ENCODE results near the gene UQCC3. TPM values are rescaled to one million over a fixed set of nuclear protein-coding genes. Genes with fewer than 3 reads are reported as not detected.

UQCC3 gene
- total and polyA plus RNA-seq, 2 donors (not counting 3 experiments of a cell fraction or from before 2014, with no cell fraction given), result 8.6 to 15.5 TPM

DNA sequence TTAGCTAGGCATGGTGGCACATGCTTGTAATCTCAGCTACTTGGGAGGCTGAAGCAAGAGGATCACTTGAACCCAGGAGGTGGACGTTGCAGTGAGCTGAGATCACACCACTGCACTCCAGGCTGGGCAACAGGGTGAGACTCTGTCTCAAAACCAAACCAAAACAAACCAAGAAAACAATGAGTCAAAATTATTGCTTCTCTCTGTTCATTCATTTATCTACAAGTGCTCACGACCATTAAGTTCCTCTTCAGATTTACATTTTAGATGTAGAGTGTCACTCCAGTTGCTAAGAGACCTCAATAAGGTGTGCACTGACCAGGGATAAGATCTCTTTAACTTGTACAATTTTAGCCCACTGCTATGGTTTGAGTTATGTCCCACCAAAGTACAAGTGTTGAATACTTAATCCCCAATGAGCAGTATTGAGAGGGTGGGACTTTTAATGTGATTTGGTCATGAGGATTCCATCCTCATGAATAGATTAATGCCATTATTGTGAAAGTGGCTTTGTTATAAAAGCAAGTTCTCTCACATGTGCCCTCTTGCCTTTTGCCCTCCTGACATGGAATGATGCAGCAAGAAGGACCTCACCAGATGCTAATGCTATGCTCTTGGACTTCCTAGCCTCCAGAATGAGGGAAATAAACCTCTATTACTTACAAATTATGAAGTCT, 48.0 kb downstream of the UQCC3 start:
- no peaks in the 10 kb centered on the region for H4K20me1 ChIP-seq (replicated peaks; ENCODE audit: control insufficient read depth, extremely low read depth, insufficient read depth, low read length)
- CTCF ChIA-PET, result no interaction called here
- H3K4me2 ChIP-seq (ENCODE audit: insufficient read depth, low read length), result no peak overlapping the region
- intact Hi-C loops (cut with micrococcal nuclease) (no loop called here), dilution Hi-C loops (cut with MboI; ENCODE audit: extremely low pct_ligation_motif_present, low sequenced_read_pairs) (no loop called here)
- H3K27ac ChIP-seq (ENCODE audit: insufficient read depth, low read depth, low read length), result no peak overlapping the region
- peaks cover 5% of the 10 kb centered on the region for H3K4me1 ChIP-seq (ENCODE audit: control insufficient read depth, extremely low read depth, insufficient read depth, low read length)
- BruUV-seq (replicated peaks), result no TSS peak
- TF ChIP-seq FOS (IDR thresholded peaks at IDR 0.05; ENCODE audit: borderline replicate concordance, insufficient read depth, low read length) (no peak), MYC (IDR thresholded peaks at IDR 0.05; ENCODE audit: low read depth, low read length) (no peak)
- H3K9me1 ChIP-seq (replicated peaks; ENCODE audit: control insufficient read depth, extremely low read depth, insufficient read depth, low read length), result no peaks in the 10 kb centered on the region
- no peak overlapping the region for H2AFZ ChIP-seq (ENCODE audit: low read depth, low read length)
- peaks cover 46 to 64% of the 10 kb centered on the region in 2 experiments for H3K36me3 ChIP-seq (ENCODE audit: control insufficient read depth in 2 of 2, extremely low read depth in 1 of 2, insufficient read depth in 2 of 2, low read length in 2 of 2)
- no peak overlapping the region for H3K4me3 ChIP-seq (replicated peaks in 1 of 3; ENCODE audit: insufficient read depth in 1 of 3, low read depth in 1 of 3, low read length in 3 of 3)
- FAIRE-seq (no peak), DNase-seq (ENCODE audit: low read depth, low spot score) (no peak)
- H3K9me3 ChIP-seq (replicated peaks; ENCODE audit: control insufficient read depth, insufficient read depth, low read length), result no peaks in the 10 kb centered on the region
- POLR2A ChIA-PET, result no interaction called here
- H3K27me3 ChIP-seq (ENCODE audit: control insufficient read depth in 2 of 2, insufficient read depth in 2 of 2, low read length in 2 of 2), result no peaks in the 10 kb centered on the region
- peaks cover 64% of the 10 kb centered on the region for H3K79me2 ChIP-seq (ENCODE audit: control insufficient read depth, insufficient read depth, low read length)
- H3K9ac ChIP-seq (replicated peaks; ENCODE audit: extremely low read depth, insufficient read depth, low read length), result no peak overlapping the region

DNA sequence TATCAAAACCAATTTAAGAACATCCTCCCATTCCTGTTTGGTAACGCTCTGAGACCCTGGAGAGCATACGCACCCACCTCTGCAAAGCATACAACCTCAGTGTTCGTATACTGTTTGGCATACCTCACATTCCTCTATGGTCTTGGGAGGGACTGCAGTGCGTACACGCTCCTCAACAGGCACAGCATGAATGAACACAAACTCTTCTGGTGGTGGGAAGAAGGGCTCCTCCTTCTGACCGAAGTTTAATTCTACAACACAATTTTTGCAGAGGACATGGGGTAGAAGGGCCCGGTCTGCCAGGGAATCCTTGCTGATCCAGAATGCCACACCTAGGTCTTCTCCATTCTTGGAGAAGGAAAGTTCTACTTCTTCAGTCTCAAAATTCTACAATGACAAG, 50.5 kb downstream of the UQCC3 start:
- FAIRE-seq (no peak), DNase-seq (ENCODE audit: low read depth, low spot score) (no peak)
- H3K4me1 ChIP-seq (ENCODE audit: control insufficient read depth, extremely low read depth, insufficient read depth, low read length), result peaks cover 11% of the 10 kb centered on the region
- no peaks in the 10 kb centered on the region for H3K9me1 ChIP-seq (replicated peaks; ENCODE audit: control insufficient read depth, extremely low read depth, insufficient read depth, low read length)
- TSS peak; percentile 65 for BruUV-seq (replicated peaks)
- no peak overlapping the region for H3K4me3 ChIP-seq (replicated peaks in 1 of 3; ENCODE audit: insufficient read depth in 1 of 3, low read depth in 1 of 3, low read length in 3 of 3)
- ChIA-PET CTCF (no interaction called here), POLR2A (no interaction called here)
- H2AFZ ChIP-seq (ENCODE audit: low read depth, low read length), result no peak overlapping the region
- no peak overlapping the region for H3K4me2 ChIP-seq (ENCODE audit: insufficient read depth, low read length)
- TF ChIP-seq GATA2 (IDR thresholded peaks at IDR 0.05; ENCODE audit: insufficient read depth, insufficient read length, low read depth, low read length) (no peak), JUN (IDR thresholded peaks at IDR 0.05; ENCODE audit: borderline replicate concordance, insufficient read depth, insufficient read length, low read depth) (no peak), EZH2 (IDR thresholded peaks at IDR 0.05; ENCODE audit: borderline replicate concordance, low read depth, low read length, severe bottlenecking) (no peak), FOS (IDR thresholded peaks at IDR 0.05; ENCODE audit: borderline replicate concordance, insufficient read depth, low read length) (no peak), POLR2A (IDR thresholded peaks at IDR 0.05; ENCODE audit: low read depth, low read length) (no peak), POLR2AphosphoS5 (IDR thresholded peaks at IDR 0.05; ENCODE audit: insufficient read depth, low read depth, low read length) (no peak), MYC (IDR thresholded peaks at IDR 0.05; ENCODE audit: low read depth, low read length) (no peak)
- TF ChIP-seq, protein P1, sequence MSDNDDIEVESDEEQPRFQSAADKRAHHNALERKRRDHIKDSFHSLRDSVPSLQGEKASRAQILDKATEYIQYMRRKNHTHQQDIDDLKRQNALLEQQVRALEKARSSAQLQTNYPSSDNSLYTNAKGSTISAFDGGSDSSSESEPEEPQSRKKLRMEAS (IDR thresholded peaks at IDR 0.05; ENCODE audit: insufficient read depth, insufficient read length), result no peak
- TF ChIP-seq, protein P2, sequence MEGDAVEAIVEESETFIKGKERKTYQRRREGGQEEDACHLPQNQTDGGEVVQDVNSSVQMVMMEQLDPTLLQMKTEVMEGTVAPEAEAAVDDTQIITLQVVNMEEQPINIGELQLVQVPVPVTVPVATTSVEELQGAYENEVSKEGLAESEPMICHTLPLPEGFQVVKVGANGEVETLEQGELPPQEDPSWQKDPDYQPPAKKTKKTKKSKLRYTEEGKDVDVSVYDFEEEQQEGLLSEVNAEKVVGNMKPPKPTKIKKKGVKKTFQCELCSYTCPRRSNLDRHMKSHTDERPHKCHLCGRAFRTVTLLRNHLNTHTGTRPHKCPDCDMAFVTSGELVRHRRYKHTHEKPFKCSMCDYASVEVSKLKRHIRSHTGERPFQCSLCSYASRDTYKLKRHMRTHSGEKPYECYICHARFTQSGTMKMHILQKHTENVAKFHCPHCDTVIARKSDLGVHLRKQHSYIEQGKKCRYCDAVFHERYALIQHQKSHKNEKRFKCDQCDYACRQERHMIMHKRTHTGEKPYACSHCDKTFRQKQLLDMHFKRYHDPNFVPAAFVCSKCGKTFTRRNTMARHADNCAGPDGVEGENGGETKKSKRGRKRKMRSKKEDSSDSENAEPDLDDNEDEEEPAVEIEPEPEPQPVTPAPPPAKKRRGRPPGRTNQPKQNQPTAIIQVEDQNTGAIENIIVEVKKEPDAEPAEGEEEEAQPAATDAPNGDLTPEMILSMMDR (IDR thresholded peaks at IDR 0.05; ENCODE audit: extremely low read depth in 1 of 2, insufficient read depth in 1 of 2, low read depth in 1 of 2, low read length in 2 of 2), result no peak
- H3K9me3 ChIP-seq (replicated peaks; ENCODE audit: control insufficient read depth, insufficient read depth, low read length), result no peaks in the 10 kb centered on the region
- H3K27ac ChIP-seq (ENCODE audit: insufficient read depth, low read depth, low read length), result no peak overlapping the region
- peaks cover 75% of the 10 kb centered on the region for H3K79me2 ChIP-seq (ENCODE audit: control insufficient read depth, insufficient read depth, low read length)
- no peaks in the 10 kb centered on the region for H4K20me1 ChIP-seq (replicated peaks; ENCODE audit: control insufficient read depth, extremely low read depth, insufficient read depth, low read length)
- dilution Hi-C loops (cut with MboI; ENCODE audit: extremely low pct_ligation_motif_present, low sequenced_read_pairs), result no loop called here
- intact Hi-C loops (cut with micrococcal nuclease), result no loop called here
- peaks cover 32 to 48% of the 10 kb centered on the region in 2 experiments for H3K36me3 ChIP-seq (ENCODE audit: control insufficient read depth in 2 of 2, extremely low read depth in 1 of 2, insufficient read depth in 2 of 2, low read length in 2 of 2)
- no peaks in the 10 kb centered on the region for H3K27me3 ChIP-seq (ENCODE audit: control insufficient read depth in 2 of 2, insufficient read depth in 2 of 2, low read length in 2 of 2)
- no peak overlapping the region for H3K9ac ChIP-seq (replicated peaks; ENCODE audit: extremely low read depth, insufficient read depth, low read length)

Measured in endothelial cell of umbilical vein (primary cell).